ENCODE measurements around the gene ADCY9.

GRCh38 chr16:4021916-4022315, 94.3 kb downstream of the ADCY9 start:
- no peak for TF ChIP-seq CTCF (IDR thresholded peaks at IDR 0.05)
- TF ChIP-seq POLR2A (IDR thresholded peaks at IDR 0.05), result no peak
- no peak for TF ChIP-seq POLR2AphosphoS5 (IDR thresholded peaks at IDR 0.05)
